ENCODE data around the gene ZNF823. TPM values are rescaled to one million over a fixed set of nuclear protein-coding genes. Genes with fewer than 3 reads are reported as not detected.

Gene ZNF823
- total and polyA plus RNA-seq, 2 donors (not counting 1 experiment from before 2014, with no cell fraction given), result 1.8 to 5.1 TPM

DNA sequence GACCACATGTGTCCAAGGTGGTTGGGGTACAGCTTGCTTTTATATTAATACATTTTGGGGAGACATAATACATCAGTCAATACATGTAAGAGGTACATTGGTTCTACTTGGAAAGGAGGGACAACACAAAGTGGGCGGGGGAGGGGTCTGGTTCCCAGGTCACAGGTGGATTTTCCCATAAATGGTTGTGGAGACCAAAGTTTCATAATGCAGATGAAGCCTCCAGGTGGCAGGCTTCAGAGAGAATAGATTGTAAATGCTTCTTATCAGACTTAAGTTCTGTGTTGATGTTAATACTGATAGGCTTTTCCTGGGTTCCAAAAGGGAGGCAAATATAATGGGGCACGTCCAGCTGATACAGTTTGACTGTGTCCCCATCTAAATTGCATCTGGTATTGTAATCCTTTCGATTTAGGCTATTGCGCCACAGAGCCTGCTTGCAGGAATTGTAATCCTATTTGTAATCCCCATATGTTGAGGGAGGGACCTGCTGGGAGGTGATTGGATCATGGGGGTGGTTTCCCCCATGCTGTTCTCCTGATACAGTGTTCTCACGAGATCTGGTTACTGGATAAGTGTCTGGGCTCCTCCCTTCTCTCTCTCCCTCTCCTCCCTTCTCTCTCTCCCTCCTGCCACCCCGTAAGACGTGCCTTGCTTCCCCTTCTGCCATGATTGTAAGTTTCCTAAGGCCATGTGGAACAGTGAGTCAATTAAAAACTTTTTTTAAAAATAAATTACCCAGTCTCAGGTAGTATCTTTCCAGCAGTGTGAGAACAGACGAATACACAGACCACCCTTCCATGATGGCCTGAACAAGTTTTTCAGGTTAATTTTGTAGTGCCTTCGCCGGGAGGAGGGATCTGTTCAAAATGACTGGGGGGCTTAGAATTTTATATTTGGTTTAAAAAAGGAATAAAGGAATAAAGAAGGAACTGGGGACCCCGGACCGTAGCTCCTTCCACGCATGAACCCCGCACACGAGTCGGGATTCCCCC is 44.9 kb downstream of the ZNF823 start:
- no peak for ATAC-seq (ENCODE audit: low read depth)
- Mint-ChIP-seq H3K4me1 (peaks cover 12% of the 10 kb centered on the region), H3K9me3 (ENCODE audit: insufficient read depth) (no peaks in the 10 kb centered on the region), H3K27ac (no peak overlapping the region), H3K27me3 (peaks cover 43% of the 10 kb centered on the region), H3K4me3 (peak overlapping the region; percentile 68)
- DNase-seq, result peak; percentile 22
- Histone ChIP-seq H4K20me1 (ENCODE audit: control insufficient read depth, insufficient read depth, low read length, poor library complexity, severe bottlenecking) (no peaks in the 10 kb centered on the region), H3K4me1 (ENCODE audit: control insufficient read depth in 2 of 2, insufficient read depth in 2 of 2, low read length in 2 of 2) (peaks cover 11 to 16% of the 10 kb centered on the region in 2 donors), H3K36me3 (replicated peaks in 1 of 2; ENCODE audit: control extremely low read depth in 1 of 2, control insufficient read depth in 1 of 2, extremely low read depth in 1 of 2, insufficient read depth in 2 of 2, low read length in 1 of 2) (no peaks in the 10 kb centered on the region), H3K27ac (ENCODE audit: low read length in 2 of 2) (no peak overlapping the region), H3K4me2 (replicated peaks; ENCODE audit: low read depth, low read length, poor library complexity, severe bottlenecking) (peak overlapping the region; percentile 89), H2AFZ (ENCODE audit: insufficient read depth, low read depth, low read length, poor library complexity, severe bottlenecking) (peak overlapping the region; percentile 89), H3K9ac (ENCODE audit: low read length) (peak overlapping the region; percentile 73), H3K27me3 (replicated peaks in 1 of 4; ENCODE audit: control extremely low read depth in 1 of 4, control insufficient read depth in 3 of 4, insufficient read depth in 4 of 4, low read length in 3 of 4) (peaks cover 0 to 26% (median 10%) of the 10 kb centered on the region in 4 experiments), H3K4me3 (ENCODE audit: control extremely low read depth in 1 of 5, extremely low read depth in 1 of 5, insufficient read depth in 1 of 5, low read depth in 2 of 5, low read length in 4 of 5) (peak overlapping the region in 4 of 5 experiments; percentile 60 to 69 (median 66)), H3K79me2 (ENCODE audit: control insufficient read depth, insufficient read depth, low read length) (no peaks in the 10 kb centered on the region), H3K9me3 (ENCODE audit: control extremely low read depth in 1 of 3, control insufficient read depth in 2 of 3, insufficient read depth in 1 of 3, low read length in 2 of 3) (peaks cover 0 to 7% (median 0%) of the 10 kb centered on the region in 3 donors)
- CTCF ChIA-PET, result interaction anchor here (1.6 kb wide), 1 partner anchor 446 kb away, joined by 4 read pairs; the partner anchor contains the start of gene ZNF20
- POLR2A ChIA-PET, result interaction anchor here (0.6 kb wide), 1 partner anchor 1169 kb away, joined by 4 read pairs; no protein-coding TSS in a partner anchor
- intact Hi-C loops (cut with micrococcal nuclease), result no loop called here
- WGBS (ENCODE audit: insufficient coverage), result 18% methylated on average over 9 of the region's 16 CpGs
- TF ChIP-seq, protein P1, sequence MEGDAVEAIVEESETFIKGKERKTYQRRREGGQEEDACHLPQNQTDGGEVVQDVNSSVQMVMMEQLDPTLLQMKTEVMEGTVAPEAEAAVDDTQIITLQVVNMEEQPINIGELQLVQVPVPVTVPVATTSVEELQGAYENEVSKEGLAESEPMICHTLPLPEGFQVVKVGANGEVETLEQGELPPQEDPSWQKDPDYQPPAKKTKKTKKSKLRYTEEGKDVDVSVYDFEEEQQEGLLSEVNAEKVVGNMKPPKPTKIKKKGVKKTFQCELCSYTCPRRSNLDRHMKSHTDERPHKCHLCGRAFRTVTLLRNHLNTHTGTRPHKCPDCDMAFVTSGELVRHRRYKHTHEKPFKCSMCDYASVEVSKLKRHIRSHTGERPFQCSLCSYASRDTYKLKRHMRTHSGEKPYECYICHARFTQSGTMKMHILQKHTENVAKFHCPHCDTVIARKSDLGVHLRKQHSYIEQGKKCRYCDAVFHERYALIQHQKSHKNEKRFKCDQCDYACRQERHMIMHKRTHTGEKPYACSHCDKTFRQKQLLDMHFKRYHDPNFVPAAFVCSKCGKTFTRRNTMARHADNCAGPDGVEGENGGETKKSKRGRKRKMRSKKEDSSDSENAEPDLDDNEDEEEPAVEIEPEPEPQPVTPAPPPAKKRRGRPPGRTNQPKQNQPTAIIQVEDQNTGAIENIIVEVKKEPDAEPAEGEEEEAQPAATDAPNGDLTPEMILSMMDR (IDR thresholded peaks at IDR 0.05), result no peak
- no peak for TF ChIP-seq EZH2 (IDR thresholded peaks at IDR 0.05; ENCODE audit: borderline replicate concordance, insufficient read depth, low read depth, low read length, poor library complexity, severe bottlenecking)

Measured in B cell (primary cell).